Panc1 (cell line): ENCODE data around the gene SCGB1A1. TPM values are rescaled to one million over a fixed set of nuclear protein-coding genes. Genes with fewer than 3 reads are reported as not detected.

ENCODE experiments used
- ATAC-seq: fragments of 200-7000 bp; cut with Tn5 transposase; 2 replicates; pipeline ENCODE4 v1.9.1; 2020; ENCODE audit warnings: mild to moderate bottlenecking, moderate library complexity
- BruUV-seq: library from RNA; stranded (reverse); fragments of 400-500 nt; replicated peaks from 2 replicates; lab custom pipeline; 2021; lab: Mats Ljungman, UMichigan
- CTCF ChIA-PET: fragments of 300-600 bp; sonication (Branson Sonifier 250); formaldehyde crosslinking; loops from one replicate; lab custom pipeline; 2022; ENCODE audit warnings: antibody characterized with exemption; lab: Charles Lee
- POLR2A ChIA-PET: fragments of 300-600 bp; sonication (Branson Sonifier 250); formaldehyde crosslinking; loops from one replicate; lab custom pipeline; 2022; ENCODE audit warnings: antibody characterized with exemption; lab: Charles Lee
- DNase-seq: peaks from one replicate; pipeline ENCODE4 v3.0.0-alpha.2; 2010; ENCODE audit warnings: low read depth, low spot score
- H3K27ac ChIP-seq: 2 replicates; pipeline ENCODE4 v1.5.1; 2011; ENCODE audit warnings: mild to moderate bottlenecking, low read length, inconsistent platforms
- H3K27me3 ChIP-seq: fragments of 200-500 bp; sonication (Bioruptor generic); 2 replicates; pipeline ENCODE4 v1.6.0; 2014; ENCODE audit warnings: low read length, inconsistent platforms; ENCODE audit not compliant: control insufficient read depth, insufficient read depth
- H3K36me3 ChIP-seq: fragments of 200-500 bp; sonication (Bioruptor generic); 2 replicates; pipeline ENCODE4 v1.5.1; 2014; ENCODE audit warnings: inconsistent platforms, mild to moderate bottlenecking, low read length, moderate library complexity; ENCODE audit not compliant: control insufficient read depth, insufficient read depth
- H3K4me1 ChIP-seq: 2 replicates; pipeline ENCODE4 v1.5.1; 2011; ENCODE audit warnings: inconsistent platforms, mild to moderate bottlenecking, low read length, moderate library complexity; ENCODE audit not compliant: control insufficient read depth, insufficient read depth
- H3K4me3 ChIP-seq, 2 experiments: 2 replicates each; pipeline ENCODE4 v1.5.1; 2011 to 2012; ENCODE audit warnings: low read depth in 2 of 2, low read length in 2 of 2, mild to moderate bottlenecking in 2 of 2, inconsistent platforms in 1 of 2, moderate library complexity in 1 of 2
- H3K9me3 ChIP-seq: fragments of 200-500 bp; sonication (Bioruptor generic); 2 replicates; pipeline ENCODE4 v1.5.1; 2014; ENCODE audit warnings: low read depth, mild to moderate bottlenecking, inconsistent platforms, low read length, moderate library complexity; ENCODE audit not compliant: control insufficient read depth, insufficient read depth
- POLR2AphosphoS5 ChIP-seq: IDR thresholded peaks from 2 replicates; pipeline ENCODE4 v1.6.1; 2012; ENCODE audit warnings: mild to moderate bottlenecking, low read depth, low read length, moderate library complexity
- SIN3A ChIP-seq: IDR thresholded peaks from 2 replicates; pipeline ENCODE4 v1.6.1; 2012; ENCODE audit warnings: low read depth, mild to moderate bottlenecking, low read length, moderate library complexity, borderline replicate concordance; ENCODE audit not compliant: insufficient read depth
- TCF7L2 ChIP-seq: IDR thresholded peaks from 2 replicates; pipeline ENCODE4 v1.6.1; 2011; ENCODE audit warnings: mild to moderate bottlenecking, low read depth, low read length, inconsistent platforms
- in situ Hi-C: cut with HindIII; loops from 2 replicates; pipeline ENCODE4 v1.10.0; 2016; ENCODE audit warnings: low sequenced_read_pairs, low pct_unique_long_range_greater_than_20kb
- intact Hi-C: fragments of 100-400 bp; cut with micrococcal nuclease; formaldehyde crosslinking; loops from one replicate; pipeline ENCODE4 v1.10.0; 2022; ENCODE audit not compliant: unreplicated experiment
- total RNA-seq: library from RNA; stranded (reverse); gene quantifications from one replicate; pipeline ENCODE4 v1.2.1, GENCODE V29; 2021; ENCODE audit not compliant: unreplicated experiment
- TF ChIP-seq, protein P1 (sequence below): fragments of 450-650 bp; IDR thresholded peaks from 2 replicates; pipeline ENCODE4 v1.5.1; 2017; ENCODE audit warnings: mild to moderate bottlenecking
- TF ChIP-seq, protein P2 (sequence below), 2 experiments: IDR thresholded peaks; 2 replicates each; pipeline ENCODE4 v1.6.1; 2011 to 2012; ENCODE audit warnings: low read depth in 2 of 2, control low read depth in 1 of 2, low read length in 1 of 2, mild to moderate bottlenecking in 1 of 2, moderate library complexity in 1 of 2; ENCODE audit not compliant: insufficient read depth in 1 of 2

The SCGB1A1 gene
- total RNA-seq, 1 experiment from 2014 or later: 1.1 TPM

- POLR2A ChIA-PET: no interaction called here
Observed at GRCh38 chr11:62452261-62452660, 33.4 kb downstream of the SCGB1A1 start.

DNA sequence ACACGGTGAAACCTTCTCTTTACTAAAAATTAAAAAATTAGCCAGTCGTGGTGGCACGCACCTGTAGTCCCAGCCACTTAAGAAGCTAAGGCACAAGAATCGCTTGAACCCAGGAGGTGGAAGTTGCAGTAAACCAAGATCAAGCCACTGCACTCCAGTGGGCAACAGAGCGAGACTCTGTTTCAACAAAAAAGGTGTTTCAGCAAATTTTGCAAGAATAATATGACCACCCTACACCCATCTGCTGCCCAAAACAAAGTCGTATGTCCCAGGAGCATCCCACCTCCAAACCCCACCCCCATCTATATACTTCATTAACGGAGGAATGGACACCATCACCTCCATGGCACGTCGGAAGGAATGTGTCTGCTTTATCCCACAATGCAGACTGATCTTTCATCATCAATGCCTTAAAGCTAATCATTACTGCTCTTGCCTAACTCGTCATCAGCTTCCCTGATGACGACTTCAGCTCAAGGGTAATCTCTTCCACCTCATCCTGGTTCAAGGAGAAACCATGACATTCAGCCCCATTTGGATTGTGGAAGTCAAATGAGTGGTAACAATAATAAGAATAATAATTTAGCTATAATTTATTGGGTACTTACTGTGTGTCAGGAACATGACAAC is 34.1 kb downstream of the SCGB1A1 start:
- intact Hi-C loops: no loop called here
- ChIA-PET CTCF (interaction anchor here (0.6 kb wide), 1 partner anchor 34 kb away, joined by 3 read pairs; no protein-coding TSS in a partner anchor), POLR2A (no interaction called here)
- DNase-seq (no peak), ATAC-seq (no peak)
- no peak overlapping the region for H3K4me3 ChIP-seq
- H3K9me3 ChIP-seq: no peaks in the 10 kb centered on the region
- H3K27me3 ChIP-seq: no peaks in the 10 kb centered on the region
- in situ Hi-C loops: no loop called here
- no TSS peak for BruUV-seq
- H3K36me3 ChIP-seq: no peaks in the 10 kb centered on the region
- peak overlapping the region; percentile 85; the same call in 1 of the 2 replicates for H3K27ac ChIP-seq
- H3K4me1 ChIP-seq: peaks cover 24% of the 10 kb centered on the region
- TF ChIP-seq POLR2AphosphoS5 (no peak), SIN3A (no peak), TCF7L2 (no peak)
- TF ChIP-seq, protein P1, sequence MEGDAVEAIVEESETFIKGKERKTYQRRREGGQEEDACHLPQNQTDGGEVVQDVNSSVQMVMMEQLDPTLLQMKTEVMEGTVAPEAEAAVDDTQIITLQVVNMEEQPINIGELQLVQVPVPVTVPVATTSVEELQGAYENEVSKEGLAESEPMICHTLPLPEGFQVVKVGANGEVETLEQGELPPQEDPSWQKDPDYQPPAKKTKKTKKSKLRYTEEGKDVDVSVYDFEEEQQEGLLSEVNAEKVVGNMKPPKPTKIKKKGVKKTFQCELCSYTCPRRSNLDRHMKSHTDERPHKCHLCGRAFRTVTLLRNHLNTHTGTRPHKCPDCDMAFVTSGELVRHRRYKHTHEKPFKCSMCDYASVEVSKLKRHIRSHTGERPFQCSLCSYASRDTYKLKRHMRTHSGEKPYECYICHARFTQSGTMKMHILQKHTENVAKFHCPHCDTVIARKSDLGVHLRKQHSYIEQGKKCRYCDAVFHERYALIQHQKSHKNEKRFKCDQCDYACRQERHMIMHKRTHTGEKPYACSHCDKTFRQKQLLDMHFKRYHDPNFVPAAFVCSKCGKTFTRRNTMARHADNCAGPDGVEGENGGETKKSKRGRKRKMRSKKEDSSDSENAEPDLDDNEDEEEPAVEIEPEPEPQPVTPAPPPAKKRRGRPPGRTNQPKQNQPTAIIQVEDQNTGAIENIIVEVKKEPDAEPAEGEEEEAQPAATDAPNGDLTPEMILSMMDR: no peak
- TF ChIP-seq, protein P2, sequence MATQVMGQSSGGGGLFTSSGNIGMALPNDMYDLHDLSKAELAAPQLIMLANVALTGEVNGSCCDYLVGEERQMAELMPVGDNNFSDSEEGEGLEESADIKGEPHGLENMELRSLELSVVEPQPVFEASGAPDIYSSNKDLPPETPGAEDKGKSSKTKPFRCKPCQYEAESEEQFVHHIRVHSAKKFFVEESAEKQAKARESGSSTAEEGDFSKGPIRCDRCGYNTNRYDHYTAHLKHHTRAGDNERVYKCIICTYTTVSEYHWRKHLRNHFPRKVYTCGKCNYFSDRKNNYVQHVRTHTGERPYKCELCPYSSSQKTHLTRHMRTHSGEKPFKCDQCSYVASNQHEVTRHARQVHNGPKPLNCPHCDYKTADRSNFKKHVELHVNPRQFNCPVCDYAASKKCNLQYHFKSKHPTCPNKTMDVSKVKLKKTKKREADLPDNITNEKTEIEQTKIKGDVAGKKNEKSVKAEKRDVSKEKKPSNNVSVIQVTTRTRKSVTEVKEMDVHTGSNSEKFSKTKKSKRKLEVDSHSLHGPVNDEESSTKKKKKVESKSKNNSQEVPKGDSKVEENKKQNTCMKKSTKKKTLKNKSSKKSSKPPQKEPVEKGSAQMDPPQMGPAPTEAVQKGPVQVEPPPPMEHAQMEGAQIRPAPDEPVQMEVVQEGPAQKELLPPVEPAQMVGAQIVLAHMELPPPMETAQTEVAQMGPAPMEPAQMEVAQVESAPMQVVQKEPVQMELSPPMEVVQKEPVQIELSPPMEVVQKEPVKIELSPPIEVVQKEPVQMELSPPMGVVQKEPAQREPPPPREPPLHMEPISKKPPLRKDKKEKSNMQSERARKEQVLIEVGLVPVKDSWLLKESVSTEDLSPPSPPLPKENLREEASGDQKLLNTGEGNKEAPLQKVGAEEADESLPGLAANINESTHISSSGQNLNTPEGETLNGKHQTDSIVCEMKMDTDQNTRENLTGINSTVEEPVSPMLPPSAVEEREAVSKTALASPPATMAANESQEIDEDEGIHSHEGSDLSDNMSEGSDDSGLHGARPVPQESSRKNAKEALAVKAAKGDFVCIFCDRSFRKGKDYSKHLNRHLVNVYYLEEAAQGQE (IDR thresholded peaks at IDR 0.05; ENCODE audit: insufficient read depth in 1 of 2, low read depth in 2 of 2, low read length in 1 of 2): no peak

More at GRCh38 chr11:62452261-62452660, 33.4 kb downstream of the SCGB1A1 start:
- TF ChIP-seq TCF7L2 (no peak), SIN3A (no peak), POLR2AphosphoS5 (no peak)
- TF ChIP-seq, protein P1: no peak
- TF ChIP-seq, protein P2 (IDR thresholded peaks at IDR 0.05; ENCODE audit: insufficient read depth in 1 of 2, low read depth in 2 of 2, low read length in 1 of 2): no peak
- no TSS peak for BruUV-seq
- in situ Hi-C loops: no loop called here
- ATAC-seq (0 out of 2 replicates have a peak, but pooled peaks have one; percentile 50), DNase-seq (no peak)
- Histone ChIP-seq H3K27ac (peak overlapping the region; percentile 85), H3K4me1 (peaks cover 24% of the 10 kb centered on the region), H3K9me3 (no peaks in the 10 kb centered on the region), H3K4me3 (no peak overlapping the region), H3K27me3 (no peaks in the 10 kb centered on the region), H3K36me3 (no peaks in the 10 kb centered on the region)
- intact Hi-C loops: no loop called here
- CTCF ChIA-PET: no interaction called here
